GM19099 (cell line): Measurements from ENCODE around the gene MYBPH.

Experiments
- POLR2A ChIP-seq: IDR thresholded peaks from 3 replicates; pipeline ENCODE4 v1.6.1; 2011; ENCODE audit warnings: low read depth; ENCODE audit not compliant: insufficient read length; ENCODE audit errors: extremely low read depth

The MYBPH gene

DNA sequence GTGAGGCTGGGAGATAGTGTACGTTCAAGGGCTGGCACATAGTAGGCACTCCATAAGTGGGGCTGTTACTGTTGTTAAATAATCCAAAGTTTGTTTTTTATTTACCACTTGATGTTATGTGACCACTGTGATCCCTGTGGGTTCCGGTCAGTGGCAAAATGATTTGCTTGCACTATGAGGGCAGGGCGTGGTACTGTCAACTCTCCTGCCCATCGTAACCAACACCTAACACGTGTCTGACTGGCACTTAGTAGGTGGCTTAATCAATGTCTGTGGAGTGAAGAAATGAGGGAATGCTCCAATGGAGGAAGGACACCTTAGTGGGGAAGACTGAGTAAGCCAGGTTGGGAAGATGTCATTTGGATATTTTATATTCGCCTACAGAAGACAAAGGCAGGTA is 33.5 kb downstream of the MYBPH start:
- no peak for TF ChIP-seq POLR2A

DNA sequence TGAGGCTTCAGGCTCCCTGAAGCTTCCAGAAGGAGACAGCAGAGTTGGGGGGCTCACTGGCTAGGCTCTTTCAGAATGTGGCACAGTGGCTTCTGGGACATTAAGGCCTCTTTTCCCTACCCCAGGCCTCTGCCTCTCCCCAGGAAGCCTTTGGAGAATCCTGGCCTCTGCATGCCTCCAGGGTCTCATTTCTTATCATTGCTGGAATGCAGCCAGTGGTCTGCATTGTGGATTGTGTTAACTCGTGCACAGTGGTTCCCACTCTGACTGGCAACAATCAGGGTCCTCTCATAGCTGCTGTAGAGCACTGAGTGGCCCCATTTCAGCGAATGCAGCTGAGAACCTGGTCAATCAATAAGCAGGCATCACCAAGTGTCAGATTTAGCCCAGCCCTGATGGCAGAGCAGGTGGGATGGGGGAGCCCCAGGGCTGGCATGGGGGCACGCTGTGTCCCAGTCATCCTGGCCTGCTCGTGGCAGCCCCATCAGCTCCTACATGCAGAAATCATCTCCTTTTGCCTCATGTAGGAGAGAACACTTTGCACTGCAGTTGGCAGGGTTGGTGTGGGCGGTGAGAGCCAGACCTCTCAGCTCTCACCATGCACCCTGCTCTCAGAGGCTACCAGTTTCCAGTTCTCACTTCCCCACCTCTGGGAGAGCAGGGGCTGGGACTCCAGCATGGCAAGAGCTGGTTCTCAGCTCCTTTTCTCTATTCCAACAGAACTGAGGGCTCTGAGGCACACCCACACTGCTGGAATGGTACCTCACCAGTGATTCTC is 34.7 kb downstream of the MYBPH start:
- no peak for TF ChIP-seq POLR2A

DNA sequence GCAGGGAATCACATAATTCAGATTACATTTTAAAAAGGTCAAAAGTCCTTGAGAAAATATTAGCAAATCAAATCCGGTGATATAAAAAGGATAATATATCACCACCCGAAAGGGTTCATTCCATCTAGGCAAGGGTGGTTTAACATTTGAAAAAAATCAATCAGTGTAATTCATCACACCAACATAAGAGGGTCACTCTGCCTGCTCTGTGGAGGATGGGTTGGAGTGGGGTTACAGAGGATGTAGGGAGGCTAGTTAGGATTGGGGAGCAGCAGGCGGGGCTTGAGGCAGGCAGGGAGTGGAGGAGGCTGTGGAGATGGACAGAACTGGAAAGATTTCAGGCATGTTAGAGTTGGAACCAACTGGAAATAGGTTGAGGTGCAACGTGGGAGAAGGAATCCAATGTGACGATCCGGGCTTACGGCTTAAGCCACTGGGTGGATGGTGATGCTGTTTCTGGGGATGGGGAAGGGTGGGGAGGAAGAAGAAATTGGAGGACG is 35.6 kb downstream of the MYBPH start:
- no peak for TF ChIP-seq POLR2A

DNA sequence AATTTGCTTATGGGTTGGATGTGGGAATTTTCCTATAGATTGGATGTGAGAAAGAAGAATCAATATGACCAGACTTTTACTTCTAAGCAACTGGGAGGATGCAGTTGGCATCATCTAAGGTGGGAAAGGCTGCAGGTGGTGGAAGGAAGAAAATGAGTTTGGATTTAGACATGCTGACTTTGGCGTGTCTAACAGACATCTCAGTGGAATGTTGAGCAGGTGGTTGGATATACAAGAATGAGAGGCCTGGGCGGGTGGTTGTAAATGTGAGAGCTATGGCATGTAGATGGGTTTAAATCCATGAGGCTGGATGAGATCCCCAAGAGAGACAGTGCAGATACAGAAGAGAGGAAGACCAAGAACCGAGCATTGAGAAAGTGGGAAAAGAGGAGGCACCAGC is 37.6 kb downstream of the MYBPH start:
- no peak for TF ChIP-seq POLR2A

DNA sequence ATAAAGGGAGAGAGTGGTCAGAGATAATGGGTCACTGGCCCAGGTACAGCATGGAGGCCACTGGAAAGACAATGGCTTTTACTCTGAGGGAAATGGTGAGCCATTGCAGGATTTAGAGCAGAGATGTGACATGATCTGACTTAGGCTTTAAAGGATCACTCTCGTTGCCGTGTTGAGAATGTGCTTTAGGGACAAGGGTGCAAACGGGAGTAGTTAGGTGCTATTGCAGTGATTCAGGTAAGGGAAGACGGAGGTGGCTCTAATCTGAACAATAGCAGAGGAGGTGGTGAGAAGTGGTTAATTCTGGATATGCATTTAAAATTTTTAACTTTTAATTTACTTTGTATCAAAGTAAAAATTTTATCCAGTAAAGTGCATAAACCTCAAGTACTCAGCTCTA is 38.3 kb downstream of the MYBPH start:
- TF ChIP-seq POLR2A = no peak

DNA sequence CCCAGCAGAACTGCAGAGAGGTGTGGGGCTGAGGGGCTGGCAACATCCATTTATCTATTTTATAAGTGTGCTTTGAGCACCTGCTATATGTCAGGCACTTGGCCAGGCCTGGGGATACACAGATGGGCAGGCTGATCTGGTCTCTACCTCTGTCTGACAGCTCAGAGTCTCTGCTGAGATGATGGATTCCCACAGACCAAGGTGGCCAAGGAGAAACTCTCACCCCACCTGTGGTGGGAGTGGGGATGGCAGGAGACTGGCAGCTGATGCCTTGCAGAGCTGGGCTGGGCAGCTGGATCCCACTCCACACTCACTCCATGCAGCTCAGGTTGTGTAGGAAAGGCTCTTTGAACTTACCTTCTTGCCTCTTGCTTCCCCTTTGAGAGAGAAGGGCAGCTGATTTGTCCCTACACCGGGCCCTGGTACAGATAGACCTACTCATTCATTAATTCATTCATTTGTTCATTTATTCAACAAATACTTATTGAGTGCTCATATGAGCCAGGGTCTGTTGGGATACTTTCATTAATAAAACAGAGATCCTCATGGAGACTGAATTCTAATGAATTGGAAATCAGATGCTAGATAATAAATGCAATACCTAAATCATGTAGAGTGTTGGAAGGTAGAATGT is 39.1 kb downstream of the MYBPH start:
- TF ChIP-seq POLR2A = no peak

DNA sequence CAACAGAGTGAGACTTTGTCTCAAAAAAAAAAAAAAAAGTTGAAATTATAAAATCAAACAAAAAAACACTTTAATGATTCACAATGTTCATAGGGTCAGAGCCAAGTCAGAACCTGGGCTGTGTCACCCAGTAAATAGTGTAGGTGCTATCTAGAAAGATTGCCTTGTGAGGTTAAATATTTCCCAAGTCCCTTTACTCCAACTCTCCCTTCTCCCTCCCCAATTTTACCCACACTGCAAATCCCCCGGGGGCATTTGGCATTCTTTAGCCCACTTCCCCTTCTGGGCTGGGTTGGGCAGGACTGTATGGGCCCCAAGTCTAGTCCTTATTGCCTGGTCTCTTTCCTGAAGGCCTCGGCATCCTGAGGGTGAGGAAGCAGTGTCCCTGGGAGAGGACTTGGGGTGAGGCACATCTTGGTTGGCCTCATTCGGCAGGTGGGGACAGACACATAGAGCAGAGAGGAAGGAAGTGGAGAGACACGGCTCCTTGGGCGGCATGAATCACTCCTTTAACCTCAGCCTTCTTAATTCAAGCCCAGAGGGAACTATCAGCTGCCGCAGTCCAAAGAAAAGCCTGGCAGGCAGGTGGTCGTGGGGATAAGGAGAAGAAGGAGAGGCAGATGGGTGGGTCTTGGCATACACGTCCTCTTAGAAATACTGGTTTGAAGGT is 39.9 kb downstream of the MYBPH start:
- TF ChIP-seq POLR2A = no peak

DNA sequence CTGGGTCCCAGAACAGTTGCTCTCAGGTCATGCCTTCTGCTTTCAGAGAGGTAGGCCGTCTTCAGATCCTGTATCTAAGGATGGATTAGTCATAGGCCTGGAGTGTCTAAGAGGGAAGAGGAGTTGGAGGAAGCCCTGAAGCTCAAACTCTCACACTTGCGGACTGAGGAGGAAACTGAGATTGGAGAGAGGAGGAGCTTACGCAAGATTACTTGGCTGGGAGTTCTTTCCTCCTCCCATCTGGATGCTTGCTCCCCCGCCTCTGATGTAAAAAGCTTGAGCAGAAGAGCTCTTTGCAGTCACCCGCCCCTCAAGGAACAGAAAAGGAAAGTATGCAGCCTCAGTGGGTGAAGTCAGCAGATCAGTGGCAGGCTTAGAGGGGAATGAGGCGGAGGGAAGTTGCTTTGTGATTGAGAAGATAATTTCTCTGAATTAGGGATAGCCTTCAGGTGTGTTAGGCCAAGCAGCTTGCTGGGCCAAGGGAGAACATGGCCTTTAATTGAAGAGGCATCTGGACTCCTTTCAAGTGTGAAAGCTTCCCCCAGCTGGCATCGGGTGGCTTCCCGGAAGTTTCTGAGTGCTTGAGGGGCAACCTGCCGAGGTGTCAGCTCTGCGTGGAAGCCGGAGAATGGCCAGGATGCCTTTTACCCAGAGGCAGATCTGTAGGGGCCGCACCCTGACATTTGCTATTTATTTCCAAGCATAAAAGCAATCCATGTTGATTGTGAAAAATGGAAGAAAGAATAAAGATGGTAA is 41.5 kb downstream of the MYBPH start:
- no peak for TF ChIP-seq POLR2A

DNA sequence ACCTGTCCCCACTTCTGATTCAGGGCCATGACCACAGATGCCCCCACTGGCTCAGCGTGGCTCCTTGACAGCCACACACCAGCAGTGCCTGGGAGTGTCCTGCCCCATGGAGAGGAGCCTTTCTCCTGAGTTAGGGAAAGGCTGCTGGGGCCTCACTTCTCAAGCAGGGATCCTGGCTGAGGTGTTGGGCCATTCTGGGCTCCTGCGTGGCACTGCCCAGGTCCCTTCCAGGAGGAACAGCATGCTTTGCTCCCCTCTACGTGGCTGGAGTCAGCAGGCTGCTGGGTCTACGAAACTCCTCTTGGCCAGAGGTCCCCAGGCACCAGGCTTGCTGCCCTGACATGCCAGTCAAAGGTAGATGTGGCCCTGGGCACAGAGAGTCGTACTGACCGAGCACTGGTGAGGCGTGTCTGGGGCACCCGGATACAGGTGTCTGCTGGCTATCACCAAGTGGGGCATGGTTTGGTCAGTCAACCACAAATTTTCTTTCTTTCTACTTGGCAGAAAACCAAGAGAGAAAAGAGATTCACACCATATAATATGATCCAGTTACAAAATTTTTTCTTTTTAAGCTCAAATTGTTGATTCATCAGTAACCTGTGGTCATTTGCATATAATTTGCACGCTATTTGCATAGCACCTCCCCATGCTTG is 44.0 kb downstream of the MYBPH start:
- no peak for TF ChIP-seq POLR2A

DNA sequence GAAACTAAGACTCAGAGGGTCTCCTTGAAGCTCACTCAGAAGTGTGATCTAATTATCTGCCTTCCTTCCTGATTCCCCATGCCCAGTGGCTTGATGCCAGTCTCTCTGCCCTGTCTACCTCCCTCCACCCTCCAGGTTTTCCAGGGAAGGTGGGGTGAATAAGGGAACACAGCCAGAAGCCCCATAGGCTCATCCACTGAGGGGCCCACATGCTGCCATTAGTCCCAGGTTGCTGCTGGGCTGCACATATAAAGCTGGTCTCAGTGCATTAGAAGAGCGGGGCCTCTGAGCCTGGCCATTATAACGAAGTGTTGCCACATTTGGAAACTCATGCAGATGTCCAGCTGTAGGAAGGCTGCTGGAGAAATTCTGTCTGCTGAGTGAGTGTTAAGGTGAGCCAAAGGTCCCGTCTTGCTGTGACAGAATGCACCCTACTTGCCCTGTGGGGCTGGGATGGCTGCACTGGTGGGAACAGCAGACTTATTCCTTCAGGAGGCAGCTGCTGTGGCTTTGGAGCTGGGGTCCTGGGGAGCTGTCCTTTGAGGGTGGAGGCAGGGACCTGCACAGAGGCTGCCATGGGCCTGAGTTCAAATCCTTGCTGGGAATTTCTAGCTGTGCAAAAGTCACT is 45.2 kb downstream of the MYBPH start:
- TF ChIP-seq POLR2A = no peak

DNA sequence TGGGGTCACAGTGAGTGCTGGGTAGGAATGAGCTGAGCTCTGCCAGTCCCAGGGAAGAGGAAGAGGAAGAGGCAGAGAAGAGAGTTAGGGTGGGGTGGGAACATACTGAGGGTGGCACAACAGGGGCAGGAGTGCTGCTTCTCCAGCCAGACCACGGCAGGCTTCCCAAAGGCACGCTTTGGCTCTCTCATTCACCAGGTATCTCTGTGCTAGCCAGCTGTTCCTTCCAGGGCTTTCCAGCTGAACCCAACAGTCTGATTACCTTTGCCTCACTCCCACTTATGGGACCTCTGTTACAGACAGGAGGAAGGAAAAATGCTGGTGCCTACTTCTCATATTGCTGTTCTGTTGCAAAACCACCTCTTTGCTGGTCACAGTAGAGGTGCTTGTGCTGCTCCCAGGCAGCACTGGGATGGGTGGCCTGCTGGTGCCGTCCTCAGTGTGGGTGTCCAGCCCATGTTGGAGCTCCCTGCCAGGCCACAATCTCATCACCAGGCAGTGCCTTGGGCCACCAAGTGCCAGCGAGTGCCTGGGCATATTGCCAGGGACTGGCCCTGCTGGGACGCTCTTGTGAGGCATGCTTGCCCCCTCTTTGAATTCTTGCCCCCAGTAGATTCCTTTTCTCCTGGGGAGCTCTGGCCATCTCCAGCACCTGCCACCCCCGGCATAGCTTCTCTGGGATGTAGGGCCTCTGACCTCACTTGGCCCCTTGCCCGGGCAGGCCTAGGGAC is 46.0 kb downstream of the MYBPH start:
- TF ChIP-seq POLR2A = no peak

DNA sequence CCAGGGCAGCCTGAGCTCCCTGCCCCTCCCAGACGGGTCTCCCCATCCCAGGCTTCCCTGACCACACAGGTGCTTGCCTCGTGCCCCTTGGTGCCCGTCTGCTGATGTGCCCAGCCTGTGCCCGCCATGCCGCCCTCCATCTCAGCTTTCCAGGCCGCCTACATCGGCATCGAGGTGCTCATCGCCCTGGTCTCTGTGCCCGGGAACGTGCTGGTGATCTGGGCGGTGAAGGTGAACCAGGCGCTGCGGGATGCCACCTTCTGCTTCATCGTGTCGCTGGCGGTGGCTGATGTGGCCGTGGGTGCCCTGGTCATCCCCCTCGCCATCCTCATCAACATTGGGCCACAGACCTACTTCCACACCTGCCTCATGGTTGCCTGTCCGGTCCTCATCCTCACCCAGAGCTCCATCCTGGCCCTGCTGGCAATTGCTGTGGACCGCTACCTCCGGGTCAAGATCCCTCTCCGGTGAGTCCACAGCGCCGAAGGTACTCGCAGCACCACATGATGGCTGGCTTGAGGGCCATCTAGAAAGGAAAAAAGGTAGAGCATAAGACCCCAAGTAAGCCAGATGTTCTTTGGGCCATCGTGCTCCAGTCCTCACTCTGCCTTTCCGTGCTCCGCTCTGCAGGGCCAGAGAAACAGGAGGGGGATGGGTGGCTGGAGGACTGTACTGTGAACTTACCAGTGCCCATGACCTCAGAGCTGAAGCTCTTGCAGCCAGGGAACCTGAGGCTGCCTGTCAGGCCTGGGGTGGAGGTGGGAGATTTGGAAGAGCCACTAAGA is 46.7 kb downstream of the MYBPH start:
- no peak for TF ChIP-seq POLR2A

DNA sequence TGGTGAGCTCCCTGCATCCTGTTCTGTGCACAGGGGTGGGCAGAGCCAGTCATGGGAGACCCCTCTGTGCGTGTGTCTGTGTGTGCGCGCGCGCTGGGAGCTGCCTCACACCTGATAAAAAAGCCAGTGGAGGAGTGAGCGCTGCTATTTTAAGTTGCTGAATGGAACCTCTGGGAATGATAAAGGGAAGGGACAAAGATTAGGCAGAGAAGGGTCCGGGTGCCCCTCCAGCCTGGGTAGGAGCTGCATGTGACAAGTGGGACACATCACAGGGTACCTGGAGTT is 47.3 kb downstream of the MYBPH start:
- no peak for TF ChIP-seq POLR2A
